ENCODE data around the gene EIF4E2. TPM values are rescaled to one million over a fixed set of nuclear protein-coding genes. Genes with fewer than 3 reads are reported as not detected.
A peak's percentile ranks its signal among the peaks of the same experiment; 100 is the strongest.

Gene EIF4E2
- total and polyA plus RNA-seq, 2 of the 13 experiments (the other 11 are each of a cell fraction or from before 2014, with no cell fraction given): 25.0 to 101 TPM

- TF ChIP-seq ELF4 (CRISPR knock-in tag; IDR thresholded peaks at IDR 0.05; ENCODE audit: borderline replicate concordance) (peak; percentile 94; the same call in 1 of the 2 replicates), ZNF614 (CRISPR knock-in tag; IDR thresholded peaks at IDR 0.05; ENCODE audit: borderline replicate concordance) (peak; percentile 99; the same call in 1 of the 2 replicates), HOXA9 (CRISPR knock-in tag; IDR thresholded peaks at IDR 0.05; ENCODE audit: borderline replicate concordance) (peak; percentile 97), ZNF460 (CRISPR knock-in tag; IDR thresholded peaks at IDR 0.05; ENCODE audit: borderline replicate concordance) (peak; percentile 52), MEIS2 (CRISPR knock-in tag; IDR thresholded peaks at IDR 0.05) (peak; percentile 98), FOXO1 (CRISPR knock-in tag; IDR thresholded peaks at IDR 0.05) (peak; percentile 91), JDP2 (CRISPR knock-in tag; IDR thresholded peaks at IDR 0.05; ENCODE audit: borderline replicate concordance) (peak; percentile 94), GMEB1 (CRISPR knock-in tag; IDR thresholded peaks at IDR 0.05; ENCODE audit: borderline replicate concordance) (peak; percentile 97), ZBTB7B (CRISPR knock-in tag; IDR thresholded peaks at IDR 0.05) (peak; percentile 95), GPN1 (CRISPR knock-in tag; IDR thresholded peaks at IDR 0.05; ENCODE audit: borderline replicate concordance) (no peak), KLF11 (CRISPR knock-in tag; IDR thresholded peaks at IDR 0.05) (0 out of 2 replicates have a peak, but pooled peaks have one; percentile 90), CAMTA2 (CRISPR knock-in tag; IDR thresholded peaks at IDR 0.05; ENCODE audit: borderline replicate concordance) (peak; percentile 97; the same call in 1 of the 2 replicates), NFYB (CRISPR knock-in tag; IDR thresholded peaks at IDR 0.05) (peak; percentile 77), HMGXB4 (CRISPR knock-in tag; IDR thresholded peaks at IDR 0.05; ENCODE audit: borderline replicate concordance in 1 of 2, low read depth in 1 of 2) (peak; percentile 98 to 99), ZNF260 (CRISPR knock-in tag; IDR thresholded peaks at IDR 0.05; ENCODE audit: borderline replicate concordance, low read depth) (0 out of 2 replicates have a peak, but pooled peaks have one; percentile 54), ZNF589 (CRISPR knock-in tag; conservative IDR thresholded peaks at IDR 0.05) (0 out of 2 replicates have a peak, but pooled peaks have one; percentile 93)
- TF ChIP-seq, protein P1, sequence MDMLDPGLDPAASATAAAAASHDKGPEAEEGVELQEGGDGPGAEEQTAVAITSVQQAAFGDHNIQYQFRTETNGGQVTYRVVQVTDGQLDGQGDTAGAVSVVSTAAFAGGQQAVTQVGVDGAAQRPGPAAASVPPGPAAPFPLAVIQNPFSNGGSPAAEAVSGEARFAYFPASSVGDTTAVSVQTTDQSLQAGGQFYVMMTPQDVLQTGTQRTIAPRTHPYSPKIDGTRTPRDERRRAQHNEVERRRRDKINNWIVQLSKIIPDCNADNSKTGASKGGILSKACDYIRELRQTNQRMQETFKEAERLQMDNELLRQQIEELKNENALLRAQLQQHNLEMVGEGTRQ (IDR thresholded peaks at IDR 0.05; ENCODE audit: low read depth, low read length): no peak
- TF ChIP-seq, protein P1 (CRISPR knock-in tag; IDR thresholded peaks at IDR 0.05; ENCODE audit: borderline replicate concordance): peak; percentile 79
- TF ChIP-seq, protein P2, sequence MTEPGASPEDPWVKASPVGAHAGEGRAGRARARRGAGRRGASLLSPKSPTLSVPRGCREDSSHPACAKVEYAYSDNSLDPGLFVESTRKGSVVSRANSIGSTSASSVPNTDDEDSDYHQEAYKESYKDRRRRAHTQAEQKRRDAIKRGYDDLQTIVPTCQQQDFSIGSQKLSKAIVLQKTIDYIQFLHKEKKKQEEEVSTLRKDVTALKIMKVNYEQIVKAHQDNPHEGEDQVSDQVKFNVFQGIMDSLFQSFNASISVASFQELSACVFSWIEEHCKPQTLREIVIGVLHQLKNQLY (CRISPR knock-in tag; IDR thresholded peaks at IDR 0.05): peak; percentile 98
- TF ChIP-seq, protein P3, sequence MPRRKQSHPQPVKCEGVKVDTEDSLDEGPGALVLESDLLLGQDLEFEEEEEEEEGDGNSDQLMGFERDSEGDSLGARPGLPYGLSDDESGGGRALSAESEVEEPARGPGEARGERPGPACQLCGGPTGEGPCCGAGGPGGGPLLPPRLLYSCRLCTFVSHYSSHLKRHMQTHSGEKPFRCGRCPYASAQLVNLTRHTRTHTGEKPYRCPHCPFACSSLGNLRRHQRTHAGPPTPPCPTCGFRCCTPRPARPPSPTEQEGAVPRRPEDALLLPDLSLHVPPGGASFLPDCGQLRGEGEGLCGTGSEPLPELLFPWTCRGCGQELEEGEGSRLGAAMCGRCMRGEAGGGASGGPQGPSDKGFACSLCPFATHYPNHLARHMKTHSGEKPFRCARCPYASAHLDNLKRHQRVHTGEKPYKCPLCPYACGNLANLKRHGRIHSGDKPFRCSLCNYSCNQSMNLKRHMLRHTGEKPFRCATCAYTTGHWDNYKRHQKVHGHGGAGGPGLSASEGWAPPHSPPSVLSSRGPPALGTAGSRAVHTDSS (CRISPR knock-in tag; conservative IDR thresholded peaks at IDR 0.05): no peak
These were observed at the start of gene EIF4E2, which contains the start of gene TIGD1 (continued) for GRCh38 chr2:232550354-232551249.

Data from HepG2 (cell line).